ENCODE measurements around the gene GNGT2.

GNGT2 gene

GRCh38 chr17:49213399-49213798 lies 3.0 kb upstream of the GNGT2 start:
- no peak for TF ChIP-seq CTCF (IDR thresholded peaks at IDR 0.05)
- Histone ChIP-seq H3K4me3 (ENCODE audit: low read depth in 1 of 2, low read length in 1 of 2) (no peak overlapping the region), H3K27me3 (peaks cover 45% of the 10 kb centered on the region), H3K36me3 (no peaks in the 10 kb centered on the region), H3K27ac (no peak overlapping the region), H3K4me1 (ENCODE audit: control insufficient read depth in 1 of 2, insufficient read depth in 1 of 2, low read depth in 1 of 2, low read length in 1 of 2) (peaks cover 30 to 37% of the 10 kb centered on the region in 2 experiments), H3K9me3 (no peaks in the 10 kb centered on the region)

- H3K36me3 ChIP-seq: no peaks in the 10 kb centered on the region
- no peaks in the 10 kb centered on the region for H3K9me3 ChIP-seq
- no peak overlapping the region for H3K27ac ChIP-seq
- no peak overlapping the region for H3K4me3 ChIP-seq (ENCODE audit: low read depth in 1 of 2, low read length in 1 of 2)
- H3K4me1 ChIP-seq (ENCODE audit: control insufficient read depth in 1 of 2, insufficient read depth in 1 of 2, low read depth in 1 of 2, low read length in 1 of 2): peaks cover 0 to 5% of the 10 kb centered on the region in 2 experiments
- H3K27me3 ChIP-seq: peaks cover 70% of the 10 kb centered on the region
- TF ChIP-seq CTCF (IDR thresholded peaks at IDR 0.05): no peak
Measured at GRCh38 chr17:49209061-49209571, 1.3 kb downstream of the GNGT2 start.

GRCh38 chr17:49204516-49204915 lies 5.9 kb downstream of the GNGT2 start:
- H3K27me3 ChIP-seq: peaks cover 41% of the 10 kb centered on the region
- no peak for TF ChIP-seq CTCF (IDR thresholded peaks at IDR 0.05)

GRCh38 chr17:49203796-49204195 lies 6.6 kb downstream of the GNGT2 start:
- Histone ChIP-seq H3K27me3 (peaks cover 34% of the 10 kb centered on the region), H3K4me1 (ENCODE audit: control insufficient read depth in 1 of 2, insufficient read depth in 1 of 2, low read depth in 1 of 2, low read length in 1 of 2) (no peaks in the 10 kb centered on the region), H3K36me3 (no peaks in the 10 kb centered on the region), H3K9me3 (no peaks in the 10 kb centered on the region), H3K4me3 (ENCODE audit: low read depth in 1 of 2, low read length in 1 of 2) (no peak overlapping the region), H3K27ac (no peak overlapping the region)
- no peak for TF ChIP-seq CTCF (IDR thresholded peaks at IDR 0.05)

More at GRCh38 chr17:49204516-49204915, 5.9 kb downstream of the GNGT2 start:
- no peaks in the 10 kb centered on the region for H3K36me3 ChIP-seq
- no peaks in the 10 kb centered on the region for H3K9me3 ChIP-seq
- no peak overlapping the region for H3K4me3 ChIP-seq (ENCODE audit: low read depth in 1 of 2, low read length in 1 of 2)
- H3K27ac ChIP-seq: no peak overlapping the region
- H3K4me1 ChIP-seq (ENCODE audit: control insufficient read depth in 1 of 2, insufficient read depth in 1 of 2, low read depth in 1 of 2, low read length in 1 of 2): no peaks in the 10 kb centered on the region

- no peaks in the 10 kb centered on the region for H3K4me1 ChIP-seq (ENCODE audit: control insufficient read depth in 1 of 2, insufficient read depth in 1 of 2, low read depth in 1 of 2, low read length in 1 of 2)
- no peak overlapping the region for H3K27ac ChIP-seq
Measured at GRCh38 chr17:49201481-49201927, 8.9 kb downstream of the GNGT2 start.

More at GRCh38 chr17:49201481-49201927, 8.9 kb downstream of the GNGT2 start:
- Histone ChIP-seq H3K4me3 (ENCODE audit: low read depth in 1 of 2, low read length in 1 of 2) (no peak overlapping the region), H3K9me3 (no peaks in the 10 kb centered on the region), H3K36me3 (no peaks in the 10 kb centered on the region), H3K27me3 (peaks cover 13% of the 10 kb centered on the region)
- no peak for TF ChIP-seq CTCF (IDR thresholded peaks at IDR 0.05)
